Fibroblast of lung (primary cell): ENCODE measurements around the gene MRPL49. TPM values are rescaled to one million over a fixed set of nuclear protein-coding genes. Genes with fewer than 3 reads are reported as not detected.
"Not testable (repeated sequence)": the region's sequence is repeated elsewhere in the genome, so short reads cannot be mapped to it uniquely, and the experiment has no call there.

Experiments used
- DNase-seq, 2 donors: peaks; one replicate each; pipeline versions ENCODE4 v3.0.0 to v3.0.0-alpha.2; 2010; ENCODE audit warnings: low read depth in 2 of 2
- H2AFZ ChIP-seq: 2 replicates; pipeline ENCODE4 v1.5.1; 2012; ENCODE audit warnings: low read length, control low read depth, inconsistent platforms
- H3K27ac ChIP-seq: 2 replicates; pipeline ENCODE4 v1.5.1; 2011; ENCODE audit warnings: low read length, control low read depth; ENCODE audit not compliant: insufficient read depth
- H3K27me3 ChIP-seq: 2 replicates; pipeline ENCODE4 v1.5.1; 2011; ENCODE audit warnings: mild to moderate bottlenecking, low read length; ENCODE audit not compliant: control insufficient read depth, insufficient read depth
- H3K36me3 ChIP-seq: 2 replicates; pipeline ENCODE4 v1.5.1; 2011; ENCODE audit warnings: low read length; ENCODE audit not compliant: control insufficient read depth, insufficient read depth
- H3K4me1 ChIP-seq: 2 replicates; pipeline ENCODE4 v1.5.1; 2011; ENCODE audit warnings: low read length; ENCODE audit not compliant: control insufficient read depth, insufficient read depth; ENCODE audit errors: extremely low read depth
- H3K4me2 ChIP-seq: 2 replicates; pipeline ENCODE4 v1.5.1; 2011; ENCODE audit warnings: low read length, control low read depth; ENCODE audit not compliant: insufficient read depth; ENCODE audit errors: extremely low read depth
- H3K4me3 ChIP-seq, 4 experiments: fragments of 200-600 bp in 1 of 4; sonication (generic) in 1 of 4; replicated peaks in 1 of 4; 2 replicates each; pipeline ENCODE4 v1.5.1; 2011 to 2016; ENCODE audit warnings: low read length in 4 of 4, low read depth in 3 of 4, mild to moderate bottlenecking in 3 of 4, control low read depth in 2 of 4, inconsistent platforms in 1 of 4, mixed read lengths in 1 of 4; ENCODE audit not compliant: insufficient read depth in 1 of 4; ENCODE audit errors: control extremely low read depth in 1 of 4
- H3K79me2 ChIP-seq: 2 replicates; pipeline ENCODE4 v1.5.1; 2012; ENCODE audit warnings: mild to moderate bottlenecking, low read length, inconsistent platforms; ENCODE audit not compliant: control insufficient read depth, insufficient read depth
- H3K9ac ChIP-seq: 2 replicates; pipeline ENCODE4 v1.5.1; 2011; ENCODE audit warnings: mild to moderate bottlenecking, low read length, control low read depth; ENCODE audit not compliant: insufficient read depth
- H3K9me3 ChIP-seq: 2 replicates; pipeline ENCODE4 v1.5.1; 2012; ENCODE audit warnings: low read depth, low read length; ENCODE audit not compliant: control insufficient read depth, insufficient read depth
- H4K20me1 ChIP-seq: 2 replicates; pipeline ENCODE4 v1.5.1; 2011; ENCODE audit warnings: low read length; ENCODE audit not compliant: control insufficient read depth, insufficient read depth; ENCODE audit errors: extremely low read depth
- CTCF ChIP-seq, 2 donors: IDR thresholded peaks in 1 of 2; conservative IDR thresholded peaks in 1 of 2; 1 replicate in 1 of 2; 2 replicates in 1 of 2; pipeline ENCODE4 v1.5.1; 2011 to 2012; ENCODE audit warnings: low read length in 2 of 2, control low read depth in 1 of 2, inconsistent platforms in 1 of 2, low read depth in 1 of 2, mild to moderate bottlenecking in 1 of 2
- EZH2 ChIP-seq: IDR thresholded peaks from 2 replicates; pipeline ENCODE4 v1.5.1; 2012; ENCODE audit warnings: low read length, control low read depth, mild to moderate bottlenecking; ENCODE audit errors: missing control alignments
- polyA plus RNA-seq, 2 donors: library from polyadenylated mRNA; depleted of rRNA in 1 of 2; stranded (reverse) in 1 of 2; unstranded in 1 of 2; fragments of >200 nt; gene quantifications; 2 replicates each; pipeline ENCODE4 v1.2.1, GENCODE V29; 2011 to 2012; ENCODE audit warnings: missing spikeins in 1 of 2
- total RNA-seq: library from RNA; depleted of rRNA; stranded (reverse); fragments of >200 nt; gene quantifications from 2 replicates; pipeline ENCODE4 v1.2.1, GENCODE V29; 2014

The MRPL49 gene
- total and polyA plus RNA-seq, 2 donors (not counting 1 experiment from before 2014, with no cell fraction given), result 55.5 to 70.8 TPM

- TF ChIP-seq EZH2 (no peak), CTCF (conservative IDR thresholded peaks at IDR 0.05 in 1 of 2, IDR thresholded peaks at IDR 0.05 in 1 of 2; ENCODE audit: low read depth in 1 of 2, low read length in 2 of 2) (no peak)
- no peak overlapping the region for H3K9ac ChIP-seq
- H3K79me2 ChIP-seq, result peaks cover 39% of the 10 kb centered on the region
- no peak overlapping the region for H3K27ac ChIP-seq
- peaks cover 10% of the 10 kb centered on the region for H3K4me1 ChIP-seq
- H3K27me3 ChIP-seq, result no peaks in the 10 kb centered on the region
- no peaks in the 10 kb centered on the region for H3K9me3 ChIP-seq
- H3K36me3 ChIP-seq, result peaks cover 15% of the 10 kb centered on the region
- no peaks in the 10 kb centered on the region for H4K20me1 ChIP-seq
- DNase-seq, result no peak
- no peak overlapping the region for H3K4me3 ChIP-seq
- H2AFZ ChIP-seq, result no peak overlapping the region
- no peak overlapping the region for H3K4me2 ChIP-seq
Measured at GRCh38 chr11:65118097-65118837, 3.9 kb upstream of the MRPL49 start.

GRCh38 chr11:65118891-65119669 lies 3.0 kb upstream of the MRPL49 start:
- not testable (repeated sequence) for H3K4me3 ChIP-seq, H2AFZ ChIP-seq, DNase-seq, H4K20me1 ChIP-seq, H3K4me1 ChIP-seq, H3K4me2 ChIP-seq, H3K27me3 ChIP-seq, H3K9ac ChIP-seq, H3K9me3 ChIP-seq, H3K27ac ChIP-seq
- Histone ChIP-seq H3K36me3 (peaks cover 15% of the 10 kb centered on the region), H3K79me2 (peaks cover 41% of the 10 kb centered on the region)

DNA sequence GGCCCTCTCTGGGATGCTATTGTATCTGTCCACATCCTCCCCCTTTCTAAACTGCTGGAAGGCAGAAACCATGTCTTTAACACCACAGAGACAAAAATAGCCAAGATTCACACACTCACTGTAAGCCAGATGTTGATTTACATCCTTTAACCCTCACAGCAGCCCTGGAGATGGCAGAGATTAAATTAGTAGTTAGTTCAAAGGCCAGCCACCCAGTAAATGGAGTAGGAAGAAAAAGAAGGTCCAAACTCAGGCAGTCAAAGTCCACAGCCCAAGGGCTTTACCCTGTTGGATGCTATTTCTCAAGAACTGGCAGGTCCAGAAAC lies 2.5 kb upstream of the MRPL49 start:
- Histone ChIP-seq H4K20me1 (no peaks in the 10 kb centered on the region), H3K4me1 (peaks cover 9% of the 10 kb centered on the region), H3K9me3 (no peaks in the 10 kb centered on the region), H3K36me3 (peaks cover 15% of the 10 kb centered on the region), H3K27ac (no peak overlapping the region), H3K9ac (no peak overlapping the region), H3K79me2 (peaks cover 42% of the 10 kb centered on the region), H2AFZ (no peak overlapping the region), H3K4me2 (no peak overlapping the region), H3K27me3 (no peaks in the 10 kb centered on the region), H3K4me3 (no peak overlapping the region)
- no peak for TF ChIP-seq CTCF (conservative IDR thresholded peaks at IDR 0.05 in 1 of 2, IDR thresholded peaks at IDR 0.05 in 1 of 2; ENCODE audit: low read depth in 1 of 2, low read length in 2 of 2)
- TF ChIP-seq EZH2, result no peak
- DNase-seq, result no peak
